Liver (tissue), 3 donors: ENCODE results near the gene PAAF1.

Source experiments
- CTCF ChIP-seq: fragments of 150-350 bp; IDR thresholded peaks from 2 replicates; pipeline ENCODE4 v1.5.1; 2017; ENCODE audit warnings: improper control_type of control experiment, low read depth, low read length; ENCODE audit not compliant: missing input control
- JUND ChIP-seq, 2 donors: IDR thresholded peaks; 2 replicates each; pipeline ENCODE4 v1.6.1; 2016; ENCODE audit warnings: antibody characterized with exemption in 2 of 2
- YY1 ChIP-seq: IDR thresholded peaks from 2 replicates; pipeline ENCODE4 v1.6.1; 2016; ENCODE audit warnings: antibody characterized with exemption, mild to moderate bottlenecking
- donor health status: healthy.
- donor health status: healthy.

- TF ChIP-seq CTCF = no peak
- TF ChIP-seq YY1 = no peak
- TF ChIP-seq JUND (IDR thresholded peaks at IDR 0.05) = no peak
These were observed 43.7 kb upstream of the PAAF1 start for GRCh38 chr11:73833067-73833466.
